KG1 (cell line): Measurements from ENCODE around the gene MEX3B.
"Not testable (repeated sequence)": the region's sequence is repeated elsewhere in the genome, so short reads cannot be mapped to it uniquely, and the experiment has no call there.

Source experiments
- DNase-seq: peaks from one replicate; lab custom pipeline; 2025; lab: John Stamatoyannopoulos, UW

The MEX3B gene

DNA sequence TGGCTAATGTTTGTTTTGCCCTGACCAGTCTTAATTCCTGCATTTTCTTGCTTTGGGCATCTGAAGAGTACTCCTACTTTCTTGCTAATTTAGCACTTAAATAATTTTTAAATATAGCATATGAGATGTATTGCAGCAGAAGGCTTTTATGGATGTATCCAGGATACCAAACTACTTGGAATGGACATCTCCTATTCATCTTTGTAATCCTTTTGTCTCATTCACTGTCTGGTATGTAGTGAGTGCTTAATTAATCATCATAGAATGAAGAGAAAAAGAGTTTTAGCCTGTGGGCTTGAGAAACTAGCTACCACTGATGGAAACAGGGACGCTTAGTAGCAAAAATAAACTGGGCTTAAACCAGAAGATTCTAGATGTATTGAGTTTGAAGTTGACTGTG is 40.6 kb downstream of the MEX3B start:
- no peak for DNase-seq

DNA sequence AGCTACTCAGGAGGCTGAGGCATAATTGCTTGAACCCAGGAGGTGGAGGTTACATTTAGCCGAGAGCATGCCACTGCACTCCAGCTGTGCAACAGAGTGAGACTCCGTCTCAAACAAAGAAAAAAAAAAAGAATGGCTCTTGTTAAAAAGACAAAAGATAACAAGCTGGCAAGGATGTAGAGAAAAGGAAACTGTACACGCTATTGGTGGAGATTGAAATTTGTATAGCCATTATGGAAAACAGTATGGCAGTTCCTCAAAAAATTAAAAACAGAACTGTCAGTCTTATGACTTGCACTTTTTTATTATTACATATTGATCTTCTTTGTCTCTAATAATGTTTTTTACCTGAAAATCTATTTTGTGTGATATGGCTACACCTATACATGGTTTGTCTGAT is 41.9 kb downstream of the MEX3B start:
- no peak for DNase-seq

- not testable (repeated sequence) for DNase-seq
These were observed 50.7 kb downstream of the MEX3B start for GRCh38 chr15:81995081-81995480.

DNA sequence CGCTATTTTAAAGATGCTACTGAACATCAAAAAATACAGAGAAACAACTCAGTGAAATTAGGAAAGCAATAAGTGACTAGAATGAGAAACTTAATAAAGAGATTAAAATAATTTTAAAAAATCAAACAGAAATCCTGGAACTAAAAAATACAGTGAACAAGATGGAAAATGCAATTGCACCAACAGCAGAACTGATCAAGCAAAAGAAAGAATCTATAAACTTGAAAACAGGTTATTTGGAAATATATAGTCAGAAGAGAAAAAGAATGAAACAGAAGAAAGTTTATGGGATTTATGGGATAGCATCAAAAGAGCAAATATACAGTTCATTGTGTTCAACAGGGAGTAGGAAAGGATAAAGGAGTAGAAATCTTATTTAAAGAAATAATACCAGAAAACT is 53.3 kb downstream of the MEX3B start:
- no peak for DNase-seq
